Subcutaneous adipose tissue (tissue), 4 donors: ENCODE measurements around the gene DIS3L. TPM values are rescaled to one million over a fixed set of nuclear protein-coding genes. Genes with fewer than 3 reads are reported as not detected.

Experiments
- CTCF ChIP-seq: fragments of 450-650 bp; IDR thresholded peaks from one replicate; pipeline ENCODE4 v1.5.1; 2016; ENCODE audit warnings: low read depth, mild to moderate bottlenecking, control low read depth, antibody characterized with exemption, moderate library complexity
- total RNA-seq, 4 donors: library from RNA; depleted of rRNA; stranded (reverse); fragments of >200 nt; gene quantifications; one replicate each; pipeline ENCODE4 v1.1.0, GENCODE V29; 2016

DIS3L gene
- total RNA-seq, 4 donors from 2014 or later = 49.5 to 64.5 (median 55.2) TPM

GRCh38 chr15:66253418-66254088, 39.8 kb upstream of the DIS3L start, which contains the start of gene MEGF11:
Gene MEGF11, minus strand, starts transcription at chr15:66253750. Its CDS starts 125,347 bp downstream, at chr15:66128403.
- no peak for TF ChIP-seq CTCF

DNA sequence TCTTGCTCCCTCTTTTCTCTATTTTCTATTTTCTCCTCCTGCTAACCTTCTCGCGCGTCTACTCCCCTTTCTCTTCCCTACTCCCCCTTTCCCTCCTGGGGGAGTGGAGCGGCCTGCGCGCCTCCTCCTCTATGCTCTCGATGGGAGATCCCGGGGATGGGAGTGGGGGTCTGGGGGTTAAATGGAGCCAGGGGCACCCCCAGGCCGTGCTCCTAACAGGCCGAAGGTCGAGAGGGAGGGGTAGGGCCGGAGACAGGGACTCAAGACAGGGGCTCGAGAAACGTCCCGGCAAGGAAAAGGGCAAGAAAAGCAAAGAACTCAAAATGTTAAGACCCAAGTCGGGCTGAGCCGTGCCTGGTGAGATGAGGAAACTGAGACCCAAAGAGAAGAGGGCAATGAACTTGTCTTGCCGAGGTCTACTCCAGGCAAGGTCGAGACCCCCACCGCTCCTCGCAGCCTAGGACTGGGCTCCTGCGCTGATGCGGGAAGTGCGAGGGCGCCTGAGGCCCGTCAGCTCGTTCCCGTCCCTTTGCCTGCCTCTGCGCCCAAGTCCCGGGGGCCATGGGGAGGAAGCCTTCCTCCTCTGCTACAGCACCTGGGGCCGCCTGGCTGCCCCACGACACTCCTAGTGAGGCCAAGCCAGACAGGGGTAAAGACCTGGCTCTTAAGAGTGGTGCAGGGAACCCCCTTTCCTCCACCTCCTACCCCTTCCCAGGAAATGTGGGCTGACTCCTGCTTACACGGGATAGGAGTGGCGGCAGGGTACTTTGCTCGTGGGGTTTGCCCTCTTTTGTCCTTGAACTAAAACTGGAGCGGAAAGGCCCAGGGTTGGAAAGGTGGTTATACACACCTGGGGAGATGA, 39.0 kb upstream of the DIS3L start:
- TF ChIP-seq CTCF = no peak

GRCh38 chr15:66254951-66255676, 38.3 kb upstream of the DIS3L start:
- TF ChIP-seq CTCF = no peak

- TF ChIP-seq CTCF = no peak
These were observed 36.7 kb upstream of the DIS3L start for GRCh38 chr15:66256692-66257091.

DNA sequence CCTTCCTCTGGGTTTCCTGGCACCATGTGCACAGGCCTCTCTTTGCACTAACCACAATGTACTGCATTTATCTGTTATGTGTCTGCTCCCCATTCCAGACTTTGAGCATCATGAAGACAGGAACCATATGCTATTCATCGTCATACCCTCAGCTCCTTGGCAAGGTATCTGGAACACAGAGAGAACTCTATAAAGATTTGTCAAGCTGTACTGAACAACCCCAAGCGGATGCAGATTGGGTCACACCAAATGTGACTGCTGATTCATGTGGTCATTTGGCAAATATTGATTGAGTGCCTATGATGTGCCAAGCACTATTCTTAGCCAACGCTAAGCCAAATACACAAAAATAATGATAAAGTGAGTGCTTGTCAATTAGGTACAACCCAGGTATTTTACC, 32.3 kb upstream of the DIS3L start:
- TF ChIP-seq CTCF = no peak

GRCh38 chr15:66264859-66265513, 28.4 kb upstream of the DIS3L start:
- TF ChIP-seq CTCF = no peak
